Uterine smooth muscle cell (primary cell): ENCODE results near the gene ERCC8. TPM values are rescaled to one million over a fixed set of nuclear protein-coding genes. Genes with fewer than 3 reads are reported as not detected.

Experiments used
- total RNA-seq: library from RNA; depleted of rRNA; stranded (reverse); fragments of >200 nt; gene quantifications from 2 replicates; pipeline ENCODE4 v1.2.3, GENCODE V29; 2014

Gene ERCC8, protein sequence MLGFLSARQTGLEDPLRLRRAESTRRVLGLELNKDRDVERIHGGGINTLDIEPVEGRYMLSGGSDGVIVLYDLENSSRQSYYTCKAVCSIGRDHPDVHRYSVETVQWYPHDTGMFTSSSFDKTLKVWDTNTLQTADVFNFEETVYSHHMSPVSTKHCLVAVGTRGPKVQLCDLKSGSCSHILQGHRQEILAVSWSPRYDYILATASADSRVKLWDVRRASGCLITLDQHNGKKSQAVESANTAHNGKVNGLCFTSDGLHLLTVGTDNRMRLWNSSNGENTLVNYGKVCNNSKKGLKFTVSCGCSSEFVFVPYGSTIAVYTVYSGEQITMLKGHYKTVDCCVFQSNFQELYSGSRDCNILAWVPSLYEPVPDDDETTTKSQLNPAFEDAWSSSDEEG
- total RNA-seq: 21.4 and 25.8 TPM in 2 replicates

DNA sequence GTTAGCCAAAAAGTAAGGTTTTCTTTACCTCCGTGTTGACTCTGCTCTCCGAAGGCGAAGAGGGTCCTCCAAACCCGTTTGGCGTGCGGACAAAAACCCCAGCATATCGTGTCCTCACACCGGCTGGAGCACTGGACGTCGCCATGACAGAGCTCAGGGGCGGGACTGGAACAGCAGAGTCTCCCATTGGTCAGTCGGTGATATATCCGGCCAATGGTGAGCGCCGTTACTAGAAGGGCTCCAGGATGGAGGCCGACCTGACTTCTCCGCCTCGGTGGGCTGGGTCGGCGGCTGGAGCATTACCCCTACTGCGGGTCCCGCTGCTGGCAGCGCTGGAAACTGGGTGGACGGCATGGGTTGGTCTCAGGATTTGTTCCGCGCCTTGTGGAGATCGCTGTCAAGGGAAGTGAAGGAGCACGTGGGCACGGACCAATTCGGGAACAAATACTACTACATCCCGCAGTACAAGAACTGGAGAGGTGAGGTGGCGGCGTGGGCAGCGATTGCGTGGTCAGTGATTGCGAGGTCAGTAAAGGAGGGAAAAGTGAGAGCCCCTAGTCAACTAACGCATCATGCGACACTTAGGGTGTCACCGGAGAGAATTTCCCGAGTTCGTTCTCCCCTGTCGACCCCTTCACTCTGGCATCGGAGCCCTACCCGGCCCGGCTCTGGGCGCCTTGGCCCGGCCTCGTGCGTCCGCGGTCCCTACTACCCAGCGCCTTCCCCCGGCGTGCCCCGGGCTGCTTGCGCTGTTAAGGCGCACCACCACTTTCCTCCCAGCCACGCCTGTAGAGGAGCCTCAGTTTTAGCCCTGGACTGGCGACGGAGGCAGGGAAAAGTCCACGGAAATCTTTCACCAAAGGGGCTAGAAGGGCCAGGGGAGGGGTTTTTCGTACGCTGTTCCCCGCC, at the start of gene ERCC8, which contains the start of gene NDUFAF2:
Gene ERCC8, minus strand, starts transcription at position 167 of the 909 bp plus-strand sequence. Its CDS starts 62 bp downstream, at position 105.
Gene NDUFAF2, plus strand, starts transcription at position 302 of the 909 bp plus-strand sequence. Its CDS starts 51 bp downstream, at position 353.

DNA sequence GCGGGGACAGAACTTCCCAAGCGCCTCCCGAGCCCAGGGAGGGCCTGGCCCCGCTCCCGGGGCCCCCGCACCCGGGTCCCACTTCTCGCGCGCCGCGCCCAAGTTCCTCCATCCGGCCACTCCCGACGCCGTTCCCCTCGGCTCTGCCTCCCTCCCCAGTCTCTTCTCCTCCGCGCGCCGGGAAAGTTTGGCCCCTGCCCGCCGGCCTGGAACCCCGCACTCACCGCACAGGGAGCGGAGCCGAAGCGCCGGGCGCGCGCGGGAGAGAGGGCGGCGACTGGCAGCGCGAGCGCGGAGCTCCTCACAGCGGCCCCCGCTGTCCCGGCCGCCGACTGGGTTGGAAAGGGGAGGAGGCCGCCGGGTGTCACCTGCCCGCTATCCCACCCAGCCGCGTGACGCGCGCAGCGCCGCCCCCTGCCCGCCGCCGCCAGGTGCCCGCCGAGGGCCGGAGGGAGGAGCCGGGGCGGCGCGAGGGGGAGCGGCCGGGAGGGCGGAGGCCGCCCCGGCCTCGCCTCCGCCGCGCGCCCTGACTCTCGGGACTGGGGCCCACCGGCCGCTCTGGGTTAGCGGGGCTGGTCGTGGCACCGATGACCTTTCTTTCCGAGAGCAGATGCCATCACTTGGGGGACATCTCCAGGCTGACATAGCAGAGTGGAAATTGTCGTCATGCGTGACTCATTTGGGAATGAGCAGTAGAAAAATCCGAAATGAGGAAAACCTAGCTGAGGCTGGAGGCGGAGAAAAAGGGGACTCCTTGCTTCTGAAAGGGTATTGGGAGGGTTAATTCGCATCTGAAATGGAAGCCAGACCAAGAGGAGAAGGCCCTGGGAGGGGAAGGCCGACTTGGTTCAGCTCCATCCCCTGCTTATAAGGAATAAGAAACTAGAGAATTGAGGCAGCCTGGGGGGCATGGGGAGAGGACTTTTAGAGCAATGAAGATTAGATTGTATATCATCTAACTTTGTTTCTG, 100.6 kb downstream of the ERCC8 start, which contains the start of gene ELOVL7:
Gene ELOVL7, minus strand, starts transcription at position 334 of the 970 bp plus-strand sequence. CDS start 56,872 bp downstream, outside the sequence.

Other genes with a start within 250 kb of the ERCC8 start
- gene DEPDC1B, start 244.9 kb downstream of the ERCC8 start, total RNA-seq: 4.2 and 20.7 TPM in 2 replicates
- under 0.01 and 0.11 TPM in 2 replicates for gene ELOVL7, start 100.8 kb downstream of the ERCC8 start, total RNA-seq
- 39.1 and 44.2 TPM in 2 replicates for gene NDUFAF2, start 135 bp upstream of the ERCC8 start, total RNA-seq
- gene SMIM15, start 217.4 kb upstream of the ERCC8 start, total RNA-seq: 69.7 and 86.7 TPM in 2 replicates